ENCODE measurements around the gene PAAF1. TPM values are rescaled to one million over a fixed set of nuclear protein-coding genes. Genes with fewer than 3 reads are reported as not detected.
A peak's percentile ranks its signal among the peaks of the same experiment; 100 is the strongest.

Gene PAAF1
- total and polyA plus RNA-seq, 2 of the 13 experiments (the other 11 are each of a cell fraction or from before 2014, with no cell fraction given) = 13.5 to 28.8 TPM

- TF ChIP-seq MXD1 (CRISPR knock-in tag; IDR thresholded peaks at IDR 0.05) (no peak), MYC (CRISPR knock-in tag; IDR thresholded peaks at IDR 0.05; ENCODE audit: borderline replicate concordance) (no peak), ZFP36L1 (CRISPR knock-in tag; IDR thresholded peaks at IDR 0.05) (no peak), TEAD3 (CRISPR knock-in tag; optimal IDR thresholded peaks at IDR 0.05; ENCODE audit: borderline replicate concordance) (no peak), SP2 (CRISPR knock-in tag; IDR thresholded peaks at IDR 0.05) (no peak), IKZF1 (IDR thresholded peaks at IDR 0.05) (no peak), CREB3 (CRISPR knock-in tag; IDR thresholded peaks at IDR 0.05) (no peak)
Measured at GRCh38 chr11:73945396-73945795, 68.6 kb downstream of the PAAF1 start (continued).

GRCh38 chr11:73946798-73947458 lies 70.1 kb downstream of the PAAF1 start:
- DNase-seq (ENCODE audit: low spot score) (no peak), ATAC-seq (no peak), FAIRE-seq (no peak)
- H3K4me2 ChIP-seq (ENCODE audit: low read depth, low read length) = no peak overlapping the region
- H3K27me3 ChIP-seq (ENCODE audit: control insufficient read depth in 1 of 2, insufficient read depth in 2 of 2, low read length in 2 of 2) = no peaks in the 10 kb centered on the region; a peak in 1 of 5 replicates
- no peak overlapping the region for H3K4me3 ChIP-seq (replicated peaks in 1 of 3; ENCODE audit: insufficient read depth in 1 of 3, low read depth in 2 of 3, low read length in 3 of 3)
- peaks cover 40% of the 10 kb centered on the region for H3K4me1 ChIP-seq (ENCODE audit: insufficient read depth, low read length)
- peak in 1 of 2 experiments; percentile 25; a peak in 1 of 4 replicates for TF ChIP-seq POLR2A (IDR thresholded peaks at IDR 0.05; ENCODE audit: insufficient read depth in 1 of 2, low read depth in 2 of 2, low read length in 2 of 2)
- TF ChIP-seq SIN3B (IDR thresholded peaks at IDR 0.05; ENCODE audit: low read length) = no peak
- H3K36me3 ChIP-seq (replicated peaks in 1 of 2; ENCODE audit: control insufficient read depth in 1 of 2, insufficient read depth in 2 of 2, low read length in 2 of 2) = peaks cover 0 to 7% of the 10 kb centered on the region in 2 experiments; a peak in 2 of 5 replicates
- no peaks in the 10 kb centered on the region for H3K9me3 ChIP-seq (ENCODE audit: low read length)
- H3K27ac ChIP-seq (ENCODE audit: extremely low read length, insufficient read depth, low read length) = no peak overlapping the region
- 85% methylated on average over 13 of the region's 13 CpGs for WGBS (ENCODE audit: low lambda C conversion rate)
- intact Hi-C loops (cut with micrococcal nuclease; ENCODE audit: unreplicated experiment) (no loop called here), in situ Hi-C loops (cut with HindIII; ENCODE audit: extremely low pct_ligation_motif_present, low pct_unique_long_range_greater_than_20kb) (no loop called here)
- BruUV-seq (replicated peaks) = no TSS peak
- ChIA-PET POLR2A (no interaction called here), CTCF (ENCODE audit: low intra/inter-chr PET ratio, low total read pairs) (no interaction called here)
- no peak overlapping the region for H2AFZ ChIP-seq (ENCODE audit: low read length)
- peaks cover 2% of the 10 kb centered on the region for H3K79me2 ChIP-seq (ENCODE audit: insufficient read depth, low read length)
- H3K9ac ChIP-seq (ENCODE audit: insufficient read depth, low read depth, low read length) = no peak overlapping the region
- 0 out of 2 replicates have a peak, but pooled peaks cover 3% of the 10 kb centered on the region for H4K20me1 ChIP-seq (ENCODE audit: insufficient read depth, low read length)
